Right cardiac atrium (tissue), 5 donors: Measurements from ENCODE around the gene DNM1. TPM values are rescaled to one million over a fixed set of nuclear protein-coding genes. Genes with fewer than 3 reads are reported as not detected.

Source experiments
- ATAC-seq, 2 donors: fragments of 200-7000 bp; cut with Tn5 transposase; one replicate each; pipeline versions ENCODE4 v1.8.0 to v1.9.1; 2020; ENCODE audit warnings: moderate library complexity in 2 of 2, mild to moderate bottlenecking in 1 of 2
- DNase-seq, 3 donors: peaks; one replicate each; pipeline ENCODE4 v3.0.0-alpha.2; 2020
- H3K27ac ChIP-seq: one replicate; pipeline ENCODE4 v1.5.1; 2013; ENCODE audit warnings: mild to moderate bottlenecking, low read length, control low read depth, moderate library complexity
- H3K27me3 ChIP-seq: one replicate; pipeline ENCODE4 v1.6.1; 2013; ENCODE audit not compliant: control insufficient read depth, insufficient read depth
- H3K4me1 ChIP-seq: one replicate; pipeline ENCODE4 v1.6.1; 2013; ENCODE audit warnings: low read length; ENCODE audit not compliant: control insufficient read depth, insufficient read depth
- H3K4me3 ChIP-seq: one replicate; pipeline ENCODE4 v1.5.1; 2013; ENCODE audit warnings: low read length, control low read depth
- H3K9me3 ChIP-seq: one replicate; pipeline ENCODE4 v1.6.1; 2013; ENCODE audit warnings: low read length; ENCODE audit not compliant: control insufficient read depth
- WGBS: extraction: QIAGEN DNeasy Blood & Tissue Kit; methylation state at CpG from one replicate; pipeline ENCODE4 v1.1.7; 2013; 5-methylcytosine and 5-hydroxymethylcytosine counted together
- intact Hi-C, 4 donors: fragments of 100-400 bp; cut with DNase I; formaldehyde crosslinking; loops; one replicate each; pipeline versions ENCODE4 v1.11.0 to v1.14.0; 2022 to 2023
- long read RNA-seq, 4 donors: library from polyadenylated mRNA; unstranded; transcript quantifications; one replicate each; pipeline ENCODE4 v2.0.0, GENCODE V29; 2020 to 2021
- polyA plus RNA-seq: library from polyadenylated mRNA; stranded (reverse); fragments of 200-250 nt; gene quantifications from one replicate; pipeline ENCODE4 v1.2.3, GENCODE V29; 2013
- total RNA-seq, 4 donors: library from RNA; stranded (reverse); fragmentation: NEBNext Ultra II Directional; extraction: Animal tissue kit (Norgen Biotek cat#: 25700); gene quantifications; one replicate each; pipeline ENCODE4 v1.2.1, GENCODE V29; 2021
- donor health status: healthy with polysubstance abuse.
- donor health status: DM: no; HTN: yes; CAD: no.
- donor health status: DM: no; HTN: no; CAD: no.
- donor health status: DM: no; HTN: yes; CAD: no; lungs with severe emphysema.
- donor health status: DM: yes; HTN: yes; CAD: no.

The DNM1 gene
- 1 to 10 TPM; 4.4 to 7.4 (median 5.8) TPM for total RNA-seq
- 6.0 TPM for polyA plus RNA-seq
- long read RNA-seq, donor 1, partial matches to known transcripts: 0 of 3 reads
- long read RNA-seq, donor 1, other reads (novel, unspliced or antisense): 3 of 3 reads
- long read RNA-seq, donor 2, partial matches to known transcripts: 1 of 2 reads
- long read RNA-seq, donor 2, other reads (novel, unspliced or antisense): 1 of 2 reads
- long read RNA-seq, donor 3, partial matches to known transcripts: 2 of 2 reads
- long read RNA-seq, donor 3, other reads (novel, unspliced or antisense): 0 of 2 reads
- long read RNA-seq, donor 4, partial matches to known transcripts: 0 of 1 reads
- long read RNA-seq, donor 4, other reads (novel, unspliced or antisense): 1 of 1 reads

- intact Hi-C loops: no loop called here
- no peaks in the 10 kb centered on the region for H3K4me1 ChIP-seq
- H3K27ac ChIP-seq: no peak within 1 kb of the TSS
- H3K4me3 ChIP-seq: peak within 1 kb of the TSS; percentile 48
- H3K27me3 ChIP-seq: no peaks in the 10 kb centered on the region
- peak; percentile 80 to 84 for ATAC-seq
- WGBS: under 1% methylated on average over 72 of the region's 72 CpGs
- DNase-seq: peak; percentile 55 to 88 (median 88)
- H3K9me3 ChIP-seq: no peaks in the 10 kb centered on the region
Measured at GRCh38 chr9:128203024-128203706, at the start of gene DNM1. Gene DNM1, plus strand, starts transcription at chr9:128203379. Its CDS starts 92 bp downstream, at chr9:128203471.

GRCh38 chr9:128153947-128154695 is 49.1 kb upstream of the DNM1 start:
- intact Hi-C loops: no loop called here
- Histone ChIP-seq H3K27ac (no peak overlapping the region), H3K9me3 (no peaks in the 10 kb centered on the region), H3K27me3 (no peaks in the 10 kb centered on the region), H3K4me3 (no peak overlapping the region), H3K4me1 (no peaks in the 10 kb centered on the region)
- ATAC-seq (no peak), DNase-seq (peak in 1 of 3 donors; percentile 4)
- WGBS: 81% methylated on average over 13 of the region's 13 CpGs

GRCh38 chr9:128155736-128156500 is 47.3 kb upstream of the DNM1 start:
- H3K9me3 ChIP-seq: no peaks in the 10 kb centered on the region
- DNase-seq (peak in 1 of 3 donors; percentile 9), ATAC-seq (no peak)
- 87% methylated on average over 7 of the region's 7 CpGs for WGBS
- H3K4me1 ChIP-seq: no peaks in the 10 kb centered on the region
- no peaks in the 10 kb centered on the region for H3K27me3 ChIP-seq
- intact Hi-C loops: no loop called here
- no peak overlapping the region for H3K27ac ChIP-seq
- H3K4me3 ChIP-seq: no peak overlapping the region

- peaks cover 6% of the 10 kb centered on the region for H3K4me1 ChIP-seq
- intact Hi-C loops: no loop called here
- H3K27me3 ChIP-seq: no peaks in the 10 kb centered on the region
- 42% methylated on average over 11 of the region's 11 CpGs for WGBS
- ATAC-seq (no peak), DNase-seq (no peak)
- peak overlapping the region; percentile 1 for H3K27ac ChIP-seq
- no peaks in the 10 kb centered on the region for H3K9me3 ChIP-seq
- H3K4me3 ChIP-seq: peak overlapping the region; percentile 23
Measured at GRCh38 chr9:128159522-128159783, 43.7 kb upstream of the DNM1 start.

GRCh38 chr9:128159784-128160602 is 43.2 kb upstream of the DNM1 start, which contains the start of gene BBLN:
Gene BBLN, plus strand, starts transcription at chr9:128160265. Its CDS starts 143 bp downstream, at chr9:128160408.
- peaks cover 9% of the 10 kb centered on the region for H3K4me1 ChIP-seq
- WGBS: under 1% methylated on average over 77 of the region's 77 CpGs
- intact Hi-C loops: no loop called here
- no peaks in the 10 kb centered on the region for H3K9me3 ChIP-seq
- H3K27me3 ChIP-seq: no peaks in the 10 kb centered on the region
- peak within 1 kb of the TSS; percentile 57 for H3K4me3 ChIP-seq
- ATAC-seq (peak; percentile 94 to 97), DNase-seq (peak; percentile 96 to 98 (median 98))
- peak within 1 kb of the TSS; percentile 1 for H3K27ac ChIP-seq

GRCh38 chr9:128160603-128160987 is 42.6 kb upstream of the DNM1 start:
- intact Hi-C loops: no loop called here
- peak overlapping the region; percentile 57 for H3K4me3 ChIP-seq
- H3K4me1 ChIP-seq: peaks cover 9% of the 10 kb centered on the region
- H3K27me3 ChIP-seq: no peaks in the 10 kb centered on the region
- no peaks in the 10 kb centered on the region for H3K9me3 ChIP-seq
- ATAC-seq: peak; percentile 6 to 7
- peak in 2 of 3 donors; percentile 40 to 72 for DNase-seq
- H3K27ac ChIP-seq: no peak overlapping the region
- WGBS: 1% methylated on average over 23 of the region's 23 CpGs

GRCh38 chr9:128161215-128161902 is 41.8 kb upstream of the DNM1 start:
- WGBS: 92% methylated on average over 13 of the region's 13 CpGs
- Histone ChIP-seq H3K9me3 (no peaks in the 10 kb centered on the region), H3K27ac (no peak overlapping the region), H3K27me3 (no peaks in the 10 kb centered on the region), H3K4me1 (peaks cover 9% of the 10 kb centered on the region), H3K4me3 (no peak overlapping the region)
- ATAC-seq (peak in 1 of 2 donors; percentile 0), DNase-seq (peak in 2 of 3 donors; percentile 4 to 32)
- intact Hi-C loops: no loop called here

GRCh38 chr9:128162215-128163026 is 40.8 kb upstream of the DNM1 start:
- ATAC-seq (peak; percentile 14 to 18), DNase-seq (peak; percentile 73 to 80 (median 79))
- intact Hi-C loops: no loop called here
- no peaks in the 10 kb centered on the region for H3K9me3 ChIP-seq
- no peaks in the 10 kb centered on the region for H3K27me3 ChIP-seq
- H3K4me3 ChIP-seq: no peak overlapping the region
- H3K4me1 ChIP-seq: peaks cover 9% of the 10 kb centered on the region
- peak overlapping the region; percentile 28 for H3K27ac ChIP-seq
- WGBS: 70% methylated on average over 10 of the region's 10 CpGs

GRCh38 chr9:128163027-128163515 is 40.1 kb upstream of the DNM1 start:
- 93% methylated on average over 6 of the region's 6 CpGs for WGBS
- DNase-seq (peak in 1 of 3 donors; percentile 12), ATAC-seq (no peak)
- Histone ChIP-seq H3K4me3 (no peak overlapping the region), H3K27me3 (no peaks in the 10 kb centered on the region), H3K4me1 (peaks cover 9% of the 10 kb centered on the region), H3K9me3 (no peaks in the 10 kb centered on the region), H3K27ac (no peak overlapping the region)
- intact Hi-C loops: no loop called here
